ENCODE data around the gene FEZF1.

FEZF1 gene

DNA sequence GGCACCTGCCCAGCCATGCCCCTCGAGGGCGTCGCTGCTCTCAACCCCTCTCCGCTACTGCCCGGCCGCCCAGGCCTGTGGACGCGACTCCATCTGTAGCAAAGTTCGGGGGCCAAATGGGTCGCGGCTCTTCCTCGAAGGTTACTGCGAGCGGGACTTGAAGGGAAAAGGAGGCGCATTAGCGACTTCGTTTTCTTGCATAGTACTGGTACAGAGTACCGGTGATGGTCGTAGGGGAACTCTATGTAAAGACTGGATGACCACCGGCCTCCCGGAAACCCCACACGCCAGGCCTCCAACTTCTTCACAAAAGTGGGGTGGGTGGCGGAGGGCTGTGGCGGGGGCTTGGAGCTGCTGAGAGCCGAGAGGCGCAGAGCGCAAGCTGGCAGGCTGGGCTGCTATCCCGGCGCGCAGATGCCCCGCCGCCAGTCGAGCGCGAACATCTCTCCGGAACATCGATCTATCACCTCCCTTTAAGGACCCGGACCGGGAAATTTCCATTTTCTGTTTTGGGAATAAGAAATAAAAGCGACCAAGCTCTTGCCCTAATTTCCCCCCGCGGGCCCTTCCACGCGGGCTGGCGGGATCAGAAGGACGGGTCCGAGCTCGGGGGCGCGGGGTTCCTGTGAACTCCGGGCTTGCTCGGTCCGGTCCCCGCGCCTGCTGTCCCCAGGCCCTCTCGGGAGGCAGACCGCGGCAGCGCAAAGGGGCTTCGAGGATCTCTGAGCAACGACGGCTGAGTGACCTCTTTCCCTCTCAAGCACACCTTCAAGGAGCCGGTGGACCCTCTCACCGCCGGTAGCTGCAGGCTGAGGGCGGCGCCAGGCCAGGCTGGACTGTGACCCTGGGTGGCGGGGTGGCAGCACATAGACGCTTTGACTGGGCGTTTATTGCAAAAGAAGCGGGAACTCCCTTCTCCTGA is 12.2 kb upstream of the FEZF1 start:
- Histone ChIP-seq H3K4me1 (ENCODE audit: control insufficient read depth in 5 of 5, insufficient read depth in 5 of 5, low read length in 5 of 5) (peaks cover 1 to 19% (median 16%) of the 10 kb centered on the region in 5 donors), H3K27ac (ENCODE audit: low read depth, low read length) (no peak overlapping the region), H3K4me3 (ENCODE audit: low read depth in 1 of 5, low read length in 5 of 5) (peak overlapping the region in 1 of 5 donors; percentile 6), H3K9ac (ENCODE audit: low read length in 5 of 5) (no peak overlapping the region), H3K9me3 (ENCODE audit: control insufficient read depth in 5 of 5, low read length in 5 of 5) (no peaks in the 10 kb centered on the region), H3K36me3 (ENCODE audit: control insufficient read depth in 5 of 5, insufficient read depth in 5 of 5, low read length in 5 of 5) (no peaks in the 10 kb centered on the region), H3K27me3 (ENCODE audit: control insufficient read depth in 5 of 5, insufficient read depth in 4 of 5, low read length in 5 of 5) (peaks cover 30 to 58% (median 36%) of the 10 kb centered on the region in 5 donors)

DNA sequence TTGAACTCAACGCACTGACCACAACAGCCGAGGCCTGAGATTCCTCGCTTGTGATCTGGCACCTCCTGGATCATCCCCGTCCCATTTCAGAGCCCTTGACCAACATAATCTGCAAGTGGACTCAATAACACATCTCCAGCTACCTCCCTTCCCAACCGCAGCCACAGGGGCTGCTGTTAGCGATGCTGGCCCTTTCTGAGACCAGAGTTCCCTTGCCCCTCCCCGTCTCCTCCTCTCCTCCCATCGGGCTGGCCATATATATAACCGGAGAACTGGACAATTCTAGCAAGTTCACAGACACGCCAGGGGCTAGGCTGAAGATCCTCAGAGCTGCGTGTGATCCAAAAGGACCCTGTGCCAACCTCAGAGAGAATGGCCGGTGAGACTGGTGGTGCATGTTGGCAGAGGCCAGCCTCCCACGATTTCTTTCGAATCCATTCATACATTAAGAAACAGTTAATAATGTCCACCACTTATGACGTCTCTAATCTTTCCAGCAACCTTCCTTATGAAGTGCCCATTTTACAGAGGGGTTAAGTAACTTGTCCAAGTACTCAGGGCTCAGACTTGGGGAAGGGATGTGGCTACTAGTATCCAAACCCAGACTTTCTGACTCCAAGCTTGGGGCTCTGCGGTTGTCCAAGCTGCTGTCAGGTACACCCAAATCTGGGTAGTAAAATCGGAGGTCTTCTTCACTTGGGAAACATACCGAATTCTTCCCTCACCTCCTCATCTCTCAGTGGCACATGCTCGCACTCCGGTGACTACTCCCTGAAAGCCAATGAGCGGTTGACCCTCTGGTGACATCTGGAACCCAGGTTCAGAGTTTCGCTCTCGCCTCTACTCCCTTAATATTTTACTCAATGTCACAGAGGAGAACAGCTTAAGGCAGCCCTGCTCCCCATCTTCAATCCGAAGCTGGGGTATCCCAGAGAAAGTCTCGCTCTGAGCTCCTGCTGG is 11.2 kb upstream of the FEZF1 start:
- Histone ChIP-seq H3K36me3 (ENCODE audit: control insufficient read depth in 5 of 5, insufficient read depth in 5 of 5, low read length in 5 of 5) (no peaks in the 10 kb centered on the region), H3K4me3 (ENCODE audit: low read depth in 1 of 5, low read length in 5 of 5) (peak overlapping the region in 1 of 5 donors; percentile 6), H3K27me3 (ENCODE audit: control insufficient read depth in 5 of 5, insufficient read depth in 4 of 5, low read length in 5 of 5) (peaks cover 35 to 67% (median 45%) of the 10 kb centered on the region in 5 donors)

GRCh38 chr7:122314284-122314683 is 9.7 kb upstream of the FEZF1 start:
- H3K27ac ChIP-seq (ENCODE audit: low read depth, low read length) = no peak overlapping the region
- H3K36me3 ChIP-seq (ENCODE audit: control insufficient read depth in 5 of 5, insufficient read depth in 5 of 5, low read length in 5 of 5) = no peaks in the 10 kb centered on the region
- no peak overlapping the region for H3K4me3 ChIP-seq (ENCODE audit: low read depth in 1 of 5, low read length in 5 of 5)
- peaks cover 1 to 37% (median 26%) of the 10 kb centered on the region in 5 donors for H3K4me1 ChIP-seq (ENCODE audit: control insufficient read depth in 5 of 5, insufficient read depth in 5 of 5, low read length in 5 of 5)
- no peak overlapping the region for H3K9ac ChIP-seq (ENCODE audit: low read length in 5 of 5)
- no peaks in the 10 kb centered on the region for H3K9me3 ChIP-seq (ENCODE audit: control insufficient read depth in 5 of 5, low read length in 5 of 5)
- peaks cover 48 to 80% (median 59%) of the 10 kb centered on the region in 5 donors for H3K27me3 ChIP-seq (ENCODE audit: control insufficient read depth in 5 of 5, insufficient read depth in 4 of 5, low read length in 5 of 5)

More for the DNA sequence above, 11.2 kb upstream of the FEZF1 start:
- Histone ChIP-seq H3K9me3 (ENCODE audit: control insufficient read depth in 5 of 5, low read length in 5 of 5) (no peaks in the 10 kb centered on the region), H3K9ac (ENCODE audit: low read length in 5 of 5) (no peak overlapping the region), H3K27ac (ENCODE audit: low read depth, low read length) (no peak overlapping the region), H3K4me1 (ENCODE audit: control insufficient read depth in 5 of 5, insufficient read depth in 5 of 5, low read length in 5 of 5) (peaks cover 1 to 25% (median 18%) of the 10 kb centered on the region in 5 donors)

DNA sequence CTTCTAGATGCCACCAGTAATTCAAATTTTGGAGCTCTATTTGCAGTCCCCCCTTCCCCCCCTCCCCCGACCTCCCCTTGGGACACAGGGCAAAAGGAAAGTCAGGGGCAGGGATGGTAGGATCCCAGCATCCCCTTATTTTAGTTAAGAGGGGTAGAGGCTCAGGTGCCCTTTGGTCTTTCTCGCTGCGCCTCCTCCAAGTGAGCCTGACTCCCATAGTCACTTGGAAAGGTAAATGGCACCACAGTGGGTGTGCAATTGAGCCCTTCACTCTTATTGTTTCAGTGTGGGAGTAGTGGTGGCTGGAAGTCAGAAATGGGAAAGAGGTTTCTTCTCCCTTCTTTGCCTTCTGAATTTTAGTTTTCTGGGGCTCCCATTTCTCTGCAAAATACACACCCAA is 8.2 kb upstream of the FEZF1 start:
- Histone ChIP-seq H3K9me3 (ENCODE audit: control insufficient read depth in 5 of 5, low read length in 5 of 5) (no peaks in the 10 kb centered on the region), H3K27ac (ENCODE audit: low read depth, low read length) (no peak overlapping the region), H3K4me1 (ENCODE audit: control insufficient read depth in 5 of 5, insufficient read depth in 5 of 5, low read length in 5 of 5) (peaks cover 1 to 37% (median 26%) of the 10 kb centered on the region in 5 donors), H3K9ac (ENCODE audit: low read length in 5 of 5) (no peak overlapping the region), H3K4me3 (ENCODE audit: low read depth in 1 of 5, low read length in 5 of 5) (no peak overlapping the region), H3K36me3 (ENCODE audit: control insufficient read depth in 5 of 5, insufficient read depth in 5 of 5, low read length in 5 of 5) (no peaks in the 10 kb centered on the region), H3K27me3 (ENCODE audit: control insufficient read depth in 5 of 5, insufficient read depth in 4 of 5, low read length in 5 of 5) (peaks cover 55 to 87% (median 67%) of the 10 kb centered on the region in 5 donors)

GRCh38 chr7:122311734-122312450 is 7.3 kb upstream of the FEZF1 start:
- Histone ChIP-seq H3K4me3 (ENCODE audit: low read depth in 1 of 5, low read length in 5 of 5) (peak overlapping the region in 2 of 5 donors; percentile 20 to 51), H3K9me3 (ENCODE audit: control insufficient read depth in 5 of 5, low read length in 5 of 5) (no peaks in the 10 kb centered on the region), H3K27ac (ENCODE audit: low read depth, low read length) (no peak overlapping the region), H3K4me1 (ENCODE audit: control insufficient read depth in 5 of 5, insufficient read depth in 5 of 5, low read length in 5 of 5) (peaks cover 1 to 38% (median 24%) of the 10 kb centered on the region in 5 donors), H3K36me3 (ENCODE audit: control insufficient read depth in 5 of 5, insufficient read depth in 5 of 5, low read length in 5 of 5) (no peaks in the 10 kb centered on the region), H3K9ac (ENCODE audit: low read length in 5 of 5) (no peak overlapping the region), H3K27me3 (ENCODE audit: control insufficient read depth in 5 of 5, insufficient read depth in 4 of 5, low read length in 5 of 5) (peaks cover 57 to 90% (median 67%) of the 10 kb centered on the region in 5 donors)

GRCh38 chr7:122311050-122311700 is 6.6 kb upstream of the FEZF1 start:
- H3K9ac ChIP-seq (ENCODE audit: low read length in 5 of 5) = no peak overlapping the region
- no peak overlapping the region for H3K27ac ChIP-seq (ENCODE audit: low read depth, low read length)
- H3K4me1 ChIP-seq (ENCODE audit: control insufficient read depth in 5 of 5, insufficient read depth in 5 of 5, low read length in 5 of 5) = peaks cover 1 to 40% (median 22%) of the 10 kb centered on the region in 5 donors
- H3K9me3 ChIP-seq (ENCODE audit: control insufficient read depth in 5 of 5, low read length in 5 of 5) = no peaks in the 10 kb centered on the region
- no peaks in the 10 kb centered on the region for H3K36me3 ChIP-seq (ENCODE audit: control insufficient read depth in 5 of 5, insufficient read depth in 5 of 5, low read length in 5 of 5)
- peak overlapping the region in 1 of 5 donors; percentile 51 for H3K4me3 ChIP-seq (ENCODE audit: low read depth in 1 of 5, low read length in 5 of 5)
- H3K27me3 ChIP-seq (ENCODE audit: control insufficient read depth in 5 of 5, insufficient read depth in 4 of 5, low read length in 5 of 5) = peaks cover 59 to 92% (median 70%) of the 10 kb centered on the region in 5 donors

DNA sequence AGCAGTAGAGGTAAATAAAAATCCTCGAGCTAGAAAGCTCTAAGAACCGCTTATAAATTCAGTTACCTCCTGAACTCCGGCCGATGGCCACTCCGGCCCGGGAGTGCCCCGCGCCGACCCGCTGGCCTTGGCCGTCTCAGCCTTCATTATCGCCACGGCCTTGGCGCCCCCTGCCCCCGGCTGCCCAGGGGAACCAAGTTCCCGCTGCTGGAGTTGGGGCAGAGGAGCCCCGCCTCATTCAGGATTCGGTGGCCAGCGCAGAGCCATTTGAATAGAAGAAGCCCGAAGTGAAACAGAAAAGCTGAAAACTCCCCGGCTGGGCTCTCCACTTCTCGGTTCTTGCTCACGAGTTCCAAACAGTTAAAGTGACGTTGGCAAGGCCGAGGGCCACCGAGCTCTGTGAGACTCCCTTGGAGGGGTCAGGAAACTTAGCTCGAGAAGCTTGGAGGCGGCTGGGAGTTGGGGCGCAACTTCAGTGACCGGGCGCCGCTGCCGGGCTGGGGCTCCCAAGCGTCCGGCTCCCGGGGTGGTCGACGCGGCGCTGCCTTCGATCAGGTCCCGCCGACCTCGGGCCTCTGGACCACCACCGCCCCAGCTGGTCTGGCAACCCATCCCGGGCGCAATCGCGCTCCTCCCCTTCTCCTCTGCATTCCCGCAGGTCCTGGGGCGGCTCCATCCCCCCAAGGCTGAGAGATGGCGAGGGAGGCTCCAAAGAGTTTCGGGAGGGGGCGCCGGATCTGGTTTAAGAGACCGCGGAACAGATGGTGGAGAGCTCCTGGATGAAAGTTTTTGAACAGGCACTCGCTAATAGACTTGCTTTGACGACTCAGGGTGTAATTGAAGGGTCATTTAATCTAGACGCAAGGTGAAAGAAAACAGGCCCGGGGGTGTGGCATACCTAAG is 5.8 kb upstream of the FEZF1 start:
- Histone ChIP-seq H3K9ac (ENCODE audit: low read length in 5 of 5) (peak overlapping the region in 1 of 5 donors; percentile 10), H3K27me3 (ENCODE audit: control insufficient read depth in 5 of 5, insufficient read depth in 4 of 5, low read length in 5 of 5) (peaks cover 58 to 92% (median 70%) of the 10 kb centered on the region in 5 donors), H3K4me1 (ENCODE audit: control insufficient read depth in 5 of 5, insufficient read depth in 5 of 5, low read length in 5 of 5) (peaks cover under 1 to 45% (median 27%) of the 10 kb centered on the region in 5 donors), H3K9me3 (ENCODE audit: control insufficient read depth in 5 of 5, low read length in 5 of 5) (no peaks in the 10 kb centered on the region), H3K4me3 (ENCODE audit: low read depth in 1 of 5, low read length in 5 of 5) (peak overlapping the region; percentile 49 to 64 (median 58)), H3K27ac (ENCODE audit: low read depth, low read length) (no peak overlapping the region), H3K36me3 (ENCODE audit: control insufficient read depth in 5 of 5, insufficient read depth in 5 of 5, low read length in 5 of 5) (no peaks in the 10 kb centered on the region)

DNA sequence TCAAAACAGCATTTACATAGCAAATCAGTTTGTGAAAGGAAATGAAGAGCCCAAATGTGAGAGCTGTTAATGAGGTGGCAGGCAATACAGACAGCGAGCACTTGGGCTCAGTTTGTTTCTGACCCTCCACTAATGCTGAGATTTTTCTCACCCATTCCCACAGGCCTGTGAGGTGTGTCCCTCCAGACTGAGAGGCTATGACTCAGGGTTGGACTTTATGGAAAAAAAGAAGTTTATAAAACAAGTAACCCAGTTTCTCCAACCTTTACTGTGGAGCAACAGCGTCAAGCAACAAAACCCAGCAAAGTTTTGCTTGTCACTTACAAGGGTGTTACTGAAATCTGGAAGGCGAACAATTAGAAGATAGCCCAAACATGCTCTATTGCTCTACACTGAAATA is 4.9 kb upstream of the FEZF1 start:
- H3K27ac ChIP-seq (ENCODE audit: low read depth, low read length) = no peak overlapping the region
- H3K4me1 ChIP-seq (ENCODE audit: control insufficient read depth in 5 of 5, insufficient read depth in 5 of 5, low read length in 5 of 5) = peaks cover 4 to 50% (median 36%) of the 10 kb centered on the region in 5 donors
- H3K27me3 ChIP-seq (ENCODE audit: control insufficient read depth in 5 of 5, insufficient read depth in 4 of 5, low read length in 5 of 5) = peaks cover 58 to 88% (median 65%) of the 10 kb centered on the region in 5 donors
- no peaks in the 10 kb centered on the region for H3K9me3 ChIP-seq (ENCODE audit: control insufficient read depth in 5 of 5, low read length in 5 of 5)
- H3K9ac ChIP-seq (ENCODE audit: low read length in 5 of 5) = no peak overlapping the region
- H3K36me3 ChIP-seq (ENCODE audit: control insufficient read depth in 5 of 5, insufficient read depth in 5 of 5, low read length in 5 of 5) = no peaks in the 10 kb centered on the region
- H3K4me3 ChIP-seq (ENCODE audit: low read depth in 1 of 5, low read length in 5 of 5) = peak overlapping the region in 1 of 5 donors; percentile 58
